H1 (cell line): ENCODE data around the gene PIERCE2. TPM values are rescaled to one million over a fixed set of nuclear protein-coding genes. Genes with fewer than 3 reads are reported as not detected.

ENCODE experiments used
- CTCF ChIA-PET: fragments of 300-600 bp; sonication (Branson Sonifier 250); formaldehyde crosslinking; loops from one replicate; lab custom pipeline; 2021; ENCODE audit not compliant: partially characterized antibody; lab: Charles Lee
- POLR2A ChIA-PET: fragments of 300-600 bp; sonication (Branson Sonifier 250); formaldehyde crosslinking; loops from one replicate; lab custom pipeline; 2021; ENCODE audit warnings: inconsistent platforms; ENCODE audit not compliant: partially characterized antibody; lab: Charles Lee
- DNase-seq, 2 experiments: peaks; one replicate each; pipeline versions ENCODE4 v3.0.0 to v3.0.0-alpha.2; 2010 to 2022; ENCODE audit warnings: low spot score in 2 of 2, low read depth in 1 of 2, mixed read lengths in 1 of 2
- FAIRE-seq: peaks from 2 replicates; lab custom pipeline; 2011; peaks lifted over from hg19 to GRCh38; lab: Jason Lieb, UNC
- H2AFZ ChIP-seq: 2 replicates; pipeline ENCODE4 v1.8.1; 2012; ENCODE audit warnings: low read length, inconsistent platforms
- H2AK5ac ChIP-seq: 2 replicates; pipeline ENCODE4 v1.6.1; 2013; ENCODE audit warnings: low read depth, low read length
- H2BK120ac ChIP-seq: replicated peaks from 2 replicates; pipeline ENCODE3; 2013; ENCODE audit warnings: low read depth, low read length, inconsistent platforms
- H2BK12ac ChIP-seq: 2 replicates; pipeline ENCODE4 v1.6.1; 2013; ENCODE audit warnings: low read depth, low read length
- H2BK15ac ChIP-seq: 2 replicates; pipeline ENCODE4 v1.6.1; 2013; ENCODE audit warnings: low read length
- H2BK20ac ChIP-seq: 2 replicates; pipeline ENCODE4 v1.6.1; 2013; ENCODE audit warnings: low read length
- H2BK5ac ChIP-seq: 2 replicates; pipeline ENCODE4 v1.6.1; 2013; ENCODE audit warnings: low read depth, low read length
- H3K14ac ChIP-seq: 2 replicates; pipeline ENCODE4 v1.6.1; 2013; ENCODE audit warnings: inconsistent platforms; ENCODE audit not compliant: insufficient read length
- H3K18ac ChIP-seq: 2 replicates; pipeline ENCODE4 v1.6.1; 2013; ENCODE audit warnings: low read length; ENCODE audit errors: extremely low read depth
- H3K23ac ChIP-seq: 2 replicates; pipeline ENCODE4 v1.6.1; 2013; ENCODE audit warnings: inconsistent platforms; ENCODE audit not compliant: insufficient read length
- H3K23me2 ChIP-seq: 2 replicates; pipeline ENCODE4 v1.6.1; 2013; ENCODE audit warnings: low read depth, low read length
- H3K27ac ChIP-seq: 2 replicates; pipeline ENCODE4 v1.6.1; 2011; ENCODE audit warnings: low read depth, low read length, inconsistent platforms
- H3K27me3 ChIP-seq, 4 experiments: replicated peaks in 1 of 4; 1 replicate in 1 of 4; 2 replicates in 3 of 4; pipeline versions ENCODE4 v1.6.1 to v1.8.1; 2011 to 2013; ENCODE audit warnings: low read length in 3 of 4, mild to moderate bottlenecking in 3 of 4, inconsistent platforms in 2 of 4, mixed read lengths in 2 of 4, moderate library complexity in 1 of 4; ENCODE audit not compliant: control insufficient read depth in 3 of 4, insufficient read depth in 3 of 4; ENCODE audit errors: extremely low read depth in 1 of 4
- H3K36me3 ChIP-seq, 4 experiments: 2 replicates each; pipeline versions ENCODE4 v1.6.1 to v1.8.1; 2011 to 2013; ENCODE audit warnings: mild to moderate bottlenecking in 4 of 4, low read length in 3 of 4, moderate library complexity in 2 of 4, control low read depth in 1 of 4, inconsistent platforms in 1 of 4; ENCODE audit not compliant: insufficient read depth in 4 of 4, control insufficient read depth in 2 of 4
- H3K4ac ChIP-seq: replicated peaks from 2 replicates; pipeline ENCODE3; 2013; ENCODE audit warnings: low read length, low read depth, mixed read lengths, inconsistent platforms; ENCODE audit not compliant: insufficient read length
- H3K4me1 ChIP-seq, 4 experiments: replicated peaks in 1 of 4; 1 replicate in 1 of 4; 2 replicates in 3 of 4; pipeline versions ENCODE4 v1.6.1 to v1.8.1; 2011 to 2013; ENCODE audit warnings: low read length in 3 of 4, inconsistent platforms in 2 of 4, mixed read lengths in 1 of 4; ENCODE audit not compliant: insufficient read depth in 4 of 4, control insufficient read depth in 3 of 4
- H3K4me2 ChIP-seq, 2 experiments: 2 replicates each; pipeline versions ENCODE4 v1.6.1 to v1.8.1; 2011 to 2013; ENCODE audit warnings: low read depth in 2 of 2, low read length in 2 of 2, control low read depth in 1 of 2, inconsistent platforms in 1 of 2, mild to moderate bottlenecking in 1 of 2; ENCODE audit not compliant: insufficient read depth in 1 of 2
- H3K4me3 ChIP-seq, 4 experiments: fragments of 200-600, 300-600 bp in 1 of 4; sonication (generic), shearing (Covaris generic), sonication (Bioruptor Twin) in 1 of 4; 2 replicates each; pipeline versions ENCODE4 v1.5.1 to v1.8.1; 2011 to 2016; ENCODE audit warnings: low read length in 4 of 4, low read depth in 3 of 4, control low read depth in 2 of 4, inconsistent platforms in 2 of 4, mild to moderate bottlenecking in 2 of 4, mixed read lengths in 1 of 4, moderate library complexity in 1 of 4; ENCODE audit not compliant: insufficient read depth in 2 of 4; ENCODE audit errors: extremely low read depth in 1 of 4
- H3K56ac ChIP-seq: replicated peaks from 2 replicates; pipeline ENCODE3; 2013; ENCODE audit warnings: low read depth, mild to moderate bottlenecking, mixed read lengths, low read length, inconsistent platforms; ENCODE audit not compliant: insufficient read length
- H3K79me1 ChIP-seq: 2 replicates; pipeline ENCODE4 v1.6.1; 2013; ENCODE audit warnings: low read depth, low read length, control low read depth
- H3K79me2 ChIP-seq, 2 experiments: 2 replicates each; pipeline versions ENCODE4 v1.6.1 to v1.8.1; 2012 to 2013; ENCODE audit warnings: low read length in 2 of 2, mild to moderate bottlenecking in 2 of 2, inconsistent platforms in 1 of 2; ENCODE audit not compliant: insufficient read depth in 2 of 2, control insufficient read depth in 1 of 2
- H3K9ac ChIP-seq, 4 experiments: replicated peaks in 1 of 4; 1 replicate in 1 of 4; 2 replicates in 3 of 4; pipeline versions ENCODE4 v1.6.1 to v1.8.1; 2011 to 2013; ENCODE audit warnings: low read depth in 3 of 4, low read length in 3 of 4, control low read depth in 2 of 4, mild to moderate bottlenecking in 2 of 4, moderate library complexity in 2 of 4, inconsistent platforms in 1 of 4; ENCODE audit errors: extremely low read depth in 1 of 4
- H3K9me3 ChIP-seq, 2 experiments: 2 replicates each; pipeline versions ENCODE4 v1.6.1 to v1.8.1; 2012 to 2013; ENCODE audit warnings: mild to moderate bottlenecking in 2 of 2, moderate library complexity in 2 of 2, control low read depth in 1 of 2, inconsistent platforms in 1 of 2, low read depth in 1 of 2, low read length in 1 of 2, mixed read lengths in 1 of 2; ENCODE audit not compliant: insufficient read depth in 2 of 2
- H4K20me1 ChIP-seq, 2 experiments: replicated peaks in 1 of 2; 2 replicates each; pipeline versions ENCODE3 to v1.8.1; 2011 to 2013; ENCODE audit warnings: inconsistent platforms in 2 of 2, low read length in 2 of 2, mild to moderate bottlenecking in 1 of 2; ENCODE audit not compliant: insufficient read depth in 2 of 2, control insufficient read depth in 1 of 2
- H4K5ac ChIP-seq: 2 replicates; pipeline ENCODE4 v1.6.1; 2013; ENCODE audit warnings: low read length, low read depth, mixed read lengths, inconsistent platforms; ENCODE audit not compliant: insufficient read length
- H4K8ac ChIP-seq: 2 replicates; pipeline ENCODE4 v1.8.0; 2013; ENCODE audit warnings: mild to moderate bottlenecking, moderate library complexity, low read length, inconsistent platforms; ENCODE audit not compliant: insufficient read depth; ENCODE audit errors: extremely low read depth
- H4K91ac ChIP-seq: replicated peaks from 2 replicates; pipeline ENCODE3; 2013; ENCODE audit warnings: low read length, mixed read lengths, inconsistent platforms; ENCODE audit not compliant: insufficient read length
- ASH2L ChIP-seq: fragments of 200-600, 300-600 bp; sonication (generic); IDR thresholded peaks from one replicate; pipeline ENCODE4 v1.7.1; 2017; ENCODE audit warnings: low read length
- BACH1 ChIP-seq: IDR thresholded peaks from 2 replicates; pipeline ENCODE4 v1.6.1; 2012; ENCODE audit warnings: low read length, improper control_type of control experiment
- CBX5 ChIP-seq: fragments of 300-800, 300-1000 bp; sonication (generic); IDR thresholded peaks from 2 replicates; pipeline ENCODE4 v1.7.1; 2016; ENCODE audit warnings: antibody characterized with exemption, low read length, low read depth
- CBX8 ChIP-seq: fragments of 300-800, 300-1000 bp; sonication (generic); IDR thresholded peaks from 2 replicates; pipeline ENCODE4 v1.7.1; 2016; ENCODE audit warnings: low read depth, low read length, borderline replicate concordance
- EP300 ChIP-seq, 2 experiments: IDR thresholded peaks; 1 replicate in 1 of 2; 2 replicates in 1 of 2; pipeline ENCODE4 v1.6.1; 2011 to 2012; ENCODE audit warnings: low read depth in 2 of 2, low read length in 2 of 2, mild to moderate bottlenecking in 2 of 2, borderline replicate concordance in 1 of 2, inconsistent platforms in 1 of 2, moderate library complexity in 1 of 2
- FOSL1 ChIP-seq: IDR thresholded peaks from 2 replicates; pipeline ENCODE4 v1.6.1; 2011; ENCODE audit warnings: mild to moderate bottlenecking, low read depth, low read length, moderate library complexity; ENCODE audit not compliant: insufficient read depth
- GABPA ChIP-seq: IDR thresholded peaks from 2 replicates; pipeline ENCODE4 v1.6.1; 2011; ENCODE audit warnings: mild to moderate bottlenecking, low read length, moderate library complexity, borderline replicate concordance; ENCODE audit not compliant: insufficient read depth
- JUN ChIP-seq: IDR thresholded peaks from 2 replicates; pipeline ENCODE4 v1.6.1; 2011; ENCODE audit warnings: low read depth, mild to moderate bottlenecking, improper control_type of control experiment, low read length
- PHF8 ChIP-seq: fragments of 200-600 bp; sonication (generic); conservative IDR thresholded peaks from 2 replicates; pipeline ENCODE4 v1.7.1; 2012; ENCODE audit warnings: low read depth, mild to moderate bottlenecking, inconsistent platforms, low read length, moderate library complexity
- POLR2AphosphoS5 ChIP-seq: IDR thresholded peaks from 2 replicates; pipeline ENCODE4 v1.6.1; 2011; ENCODE audit warnings: low read depth, low read length
- RXRA ChIP-seq: IDR thresholded peaks from 2 replicates; pipeline ENCODE4 v1.6.1; 2011; ENCODE audit warnings: low read depth, mild to moderate bottlenecking, low read length, moderate library complexity; ENCODE audit not compliant: insufficient read depth
- SP4 ChIP-seq: IDR thresholded peaks from 2 replicates; pipeline ENCODE4 v1.6.1; 2012; ENCODE audit warnings: low read length, inconsistent platforms
- TEAD4 ChIP-seq: IDR thresholded peaks from 2 replicates; pipeline ENCODE4 v1.6.1; 2012; ENCODE audit warnings: low read depth, low read length, inconsistent platforms, mixed read lengths
- ZNF274 ChIP-seq: IDR thresholded peaks from 2 replicates; pipeline ENCODE4 v1.7.0; 2012; ENCODE audit warnings: low read length, borderline replicate concordance; ENCODE audit errors: extremely low read depth
- WGBS, 2 experiments: shearing (Covaris generic) in 1 of 2; methylation state at CpG; one replicate each; pipeline versions ENCODE4 v1.1.6 to v1.1.7; 2013 to 2015; ENCODE audit warnings: low lambda C conversion rate in 2 of 2, mixed read lengths in 2 of 2, inconsistent platforms in 1 of 2, low coverage in 1 of 2, missing lambda C conversion rate in 1 of 2; ENCODE audit not compliant: insufficient replicate concordance in 2 of 2, insufficient coverage in 1 of 2, insufficient read length in 1 of 2; ENCODE audit errors: extremely low coverage in 1 of 2, missing lambda C conversion rate in 1 of 2; 5-methylcytosine and 5-hydroxymethylcytosine counted together
- polyA plus RNA-seq, 7 experiments: library from polyadenylated mRNA; depleted of rRNA in 3 of 7; stranded (reverse) in 5 of 7; unstranded in 2 of 7; fragments of >200 nt in 5 of 7; fragments of 200-250 nt in 2 of 7; gene quantifications; 1 replicate in 5 of 7; 2 replicates in 1 of 7; 4 replicates in 1 of 7; pipeline versions ENCODE4 v1.2.1 to v1.2.3, GENCODE V29; 2011 to 2013; ENCODE audit warnings: missing spikeins in 2 of 7, mixed read lengths in 2 of 7
- total RNA-seq: library from RNA; stranded (reverse); fragmentation: NEBNext Ultra II Directional; extraction: Animal tissue kit (Norgen Biotek cat#: 25700); gene quantifications from 2 replicates; pipeline ENCODE4 v1.2.1, GENCODE V29; 2021

Gene PIERCE2
- total and polyA plus RNA-seq, 2 of the 8 experiments (the other 6 are each of a cell fraction or from before 2014, with no cell fraction given) = 1.9 to 2.7 TPM

DNA sequence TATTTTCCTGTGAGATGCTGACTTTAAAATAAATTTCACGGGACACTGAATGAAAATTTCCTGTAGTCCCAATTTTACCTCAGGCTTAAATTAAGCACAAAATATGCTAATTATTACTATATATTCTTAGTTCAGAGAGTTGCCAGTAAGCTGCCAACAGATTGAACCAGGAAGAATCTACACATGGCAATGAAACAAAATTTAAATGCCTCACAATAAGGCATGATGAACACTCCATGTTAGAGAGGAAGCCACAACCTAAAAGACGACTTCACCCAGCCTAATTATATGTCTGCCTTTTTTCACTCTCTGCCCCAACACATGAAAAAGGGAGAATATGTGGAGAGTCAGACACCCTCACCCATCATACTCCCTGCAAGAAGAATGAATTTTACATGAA is 60.0 kb downstream of the PIERCE2 start:
- Histone ChIP-seq H2BK5ac (no peak overlapping the region), H3K27ac (no peak overlapping the region), H3K27me3 (no peaks in the 10 kb centered on the region), H2BK15ac (no peak overlapping the region), H3K4ac (no peak overlapping the region), H3K9me3 (no peaks in the 10 kb centered on the region), H3K79me1 (no peaks in the 10 kb centered on the region), H2AFZ (no peak overlapping the region), H3K4me1 (no peaks in the 10 kb centered on the region), H2BK120ac (no peak overlapping the region), H3K79me2 (no peaks in the 10 kb centered on the region), H2BK20ac (no peak overlapping the region), H4K91ac (no peak overlapping the region), H2BK12ac (no peak overlapping the region), H3K18ac (no peak overlapping the region), H3K4me3 (no peak overlapping the region), H3K9ac (no peak overlapping the region), H3K36me3 (no peaks in the 10 kb centered on the region), H3K23me2 (no peaks in the 10 kb centered on the region), H3K56ac (no peak overlapping the region), H4K8ac (no peak overlapping the region), H3K14ac (no peak overlapping the region), H4K5ac (no peak overlapping the region), H2AK5ac (no peak overlapping the region), H3K4me2 (no peak overlapping the region), H4K20me1 (no peaks in the 10 kb centered on the region), H3K23ac (no peak overlapping the region)
- POLR2A ChIA-PET = no interaction called here
- WGBS, 2 experiments = 88% methylated on average over 2 of the region's 2 CpGs; no CpG with 5 or more reads in 1 of the 2 experiments
- DNase-seq = no peak
- no peak for FAIRE-seq
- CTCF ChIA-PET = interaction anchor here (1.0 to 1.3 kb wide), 2 partner anchors 10 to 48 kb away, joined by 3 read pairs; no protein-coding TSS in a partner anchor
- TF ChIP-seq JUN (no peak), TEAD4 (no peak), GABPA (no peak), POLR2AphosphoS5 (no peak), ZNF274 (no peak), BACH1 (no peak), EP300 (IDR thresholded peaks at IDR 0.05; ENCODE audit: borderline replicate concordance in 1 of 2, low read depth in 2 of 2, low read length in 2 of 2) (no peak), PHF8 (no peak), SP4 (no peak), CBX5 (no peak), RXRA (no peak), ASH2L (no peak), FOSL1 (no peak), CBX8 (no peak)
